ENCODE results near the gene PTP4A2. TPM values are rescaled to one million over a fixed set of nuclear protein-coding genes. Genes with fewer than 3 reads are reported as not detected.
A peak's percentile ranks its signal among the peaks of the same experiment; 100 is the strongest.

PTP4A2 gene
- total and polyA plus RNA-seq, 2 of the 13 experiments (the other 11 are each of a cell fraction or from before 2014, with no cell fraction given), result 173 to 225 TPM

- Histone ChIP-seq H3K36me3 (replicated peaks in 1 of 2; ENCODE audit: control insufficient read depth in 1 of 2, insufficient read depth in 2 of 2, low read length in 2 of 2) (no peaks in the 10 kb centered on the region), H3K79me2 (ENCODE audit: insufficient read depth, low read length) (peaks cover 74% of the 10 kb centered on the region), H2AFZ (ENCODE audit: low read length) (no peak overlapping the region), H3K4me2 (ENCODE audit: low read depth, low read length) (peak overlapping the region; percentile 36), H3K4me1 (ENCODE audit: insufficient read depth, low read length) (peaks cover 84% of the 10 kb centered on the region), H3K9ac (ENCODE audit: insufficient read depth, low read depth, low read length) (peak overlapping the region; percentile 48; the same call in 1 of the 2 replicates), H3K27me3 (ENCODE audit: control insufficient read depth in 1 of 2, insufficient read depth in 2 of 2, low read length in 2 of 2) (no peaks in the 10 kb centered on the region; a peak in 1 of 5 replicates), H3K9me3 (ENCODE audit: low read length) (no peaks in the 10 kb centered on the region), H4K20me1 (ENCODE audit: insufficient read depth, low read length) (peaks cover 72% of the 10 kb centered on the region), H3K4me3 (replicated peaks in 1 of 3; ENCODE audit: insufficient read depth in 1 of 3, low read depth in 2 of 3, low read length in 3 of 3) (peak overlapping the region in 1 of 3 experiments; percentile 13; a peak in 2 of 6 replicates), H3K27ac (ENCODE audit: extremely low read length, insufficient read depth, low read length) (no peak overlapping the region)
- no peak for ATAC-seq
- ChIA-PET CTCF (ENCODE audit: low intra/inter-chr PET ratio, low total read pairs) (no interaction called here), POLR2A (interaction anchor here (1.0 to 1.3 kb wide), 3 partner anchors 10 to 29 kb away, joined by 3 to 4 read pairs (median 3); no protein-coding TSS in a partner anchor)
- intact Hi-C loops (cut with micrococcal nuclease; ENCODE audit: unreplicated experiment), result no loop called here
- DNase-seq (ENCODE audit: low spot score), result no peak
- FAIRE-seq, result no peak
- TF ChIP-seq, protein P1, sequence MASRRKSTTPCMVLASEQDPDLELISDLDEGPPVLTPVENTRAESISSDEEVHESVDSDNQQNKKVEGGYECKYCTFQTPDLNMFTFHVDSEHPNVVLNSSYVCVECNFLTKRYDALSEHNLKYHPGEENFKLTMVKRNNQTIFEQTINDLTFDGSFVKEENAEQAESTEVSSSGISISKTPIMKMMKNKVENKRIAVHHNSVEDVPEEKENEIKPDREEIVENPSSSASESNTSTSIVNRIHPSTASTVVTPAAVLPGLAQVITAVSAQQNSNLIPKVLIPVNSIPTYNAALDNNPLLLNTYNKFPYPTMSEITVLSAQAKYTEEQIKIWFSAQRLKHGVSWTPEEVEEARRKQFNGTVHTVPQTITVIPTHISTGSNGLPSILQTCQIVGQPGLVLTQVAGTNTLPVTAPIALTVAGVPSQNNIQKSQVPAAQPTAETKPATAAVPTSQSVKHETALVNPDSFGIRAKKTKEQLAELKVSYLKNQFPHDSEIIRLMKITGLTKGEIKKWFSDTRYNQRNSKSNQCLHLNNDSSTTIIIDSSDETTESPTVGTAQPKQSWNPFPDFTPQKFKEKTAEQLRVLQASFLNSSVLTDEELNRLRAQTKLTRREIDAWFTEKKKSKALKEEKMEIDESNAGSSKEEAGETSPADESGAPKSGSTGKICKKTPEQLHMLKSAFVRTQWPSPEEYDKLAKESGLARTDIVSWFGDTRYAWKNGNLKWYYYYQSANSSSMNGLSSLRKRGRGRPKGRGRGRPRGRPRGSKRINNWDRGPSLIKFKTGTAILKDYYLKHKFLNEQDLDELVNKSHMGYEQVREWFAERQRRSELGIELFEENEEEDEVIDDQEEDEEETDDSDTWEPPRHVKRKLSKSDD (CRISPR knock-in tag; IDR thresholded peaks at IDR 0.05; ENCODE audit: low read depth), result no peak
- TF ChIP-seq ZFP1 (CRISPR knock-in tag; IDR thresholded peaks at IDR 0.05), result no peak
- no peak for TF ChIP-seq RELA (CRISPR knock-in tag; IDR thresholded peaks at IDR 0.05)
- TF ChIP-seq, protein P2, sequence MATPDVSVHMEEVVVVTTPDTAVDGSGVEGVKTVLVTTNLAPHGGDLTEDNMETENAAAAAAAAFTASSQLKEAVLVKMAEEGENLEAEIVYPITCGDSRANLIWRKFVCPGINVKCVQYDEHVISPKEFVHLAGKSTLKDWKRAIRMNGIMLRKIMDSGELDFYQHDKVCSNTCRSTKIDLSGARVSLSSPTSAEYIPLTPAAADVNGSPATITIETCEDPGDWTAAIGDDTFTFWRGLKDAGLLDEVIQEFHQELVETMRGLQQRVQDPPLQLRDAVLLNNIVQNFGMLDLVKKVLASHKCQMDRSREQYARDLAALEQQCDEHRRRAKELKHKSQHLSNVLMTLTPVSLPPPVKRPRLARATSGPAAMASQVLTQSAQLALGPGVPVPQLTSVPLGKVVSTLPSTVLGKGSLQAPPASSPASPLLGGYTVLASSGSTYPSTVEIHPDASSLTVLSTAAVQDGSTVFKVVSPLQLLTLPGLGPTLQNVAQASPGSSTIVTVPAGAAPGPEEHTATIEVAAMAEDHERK (CRISPR knock-in tag; IDR thresholded peaks at IDR 0.05; ENCODE audit: low read depth), result no peak
- no peak for TF ChIP-seq MEIS2 (CRISPR knock-in tag; IDR thresholded peaks at IDR 0.05)
- no peak for TF ChIP-seq ZNF441 (CRISPR knock-in tag; IDR thresholded peaks at IDR 0.05; ENCODE audit: borderline replicate concordance)
- no peak for TF ChIP-seq SNAPC5 (CRISPR knock-in tag; IDR thresholded peaks at IDR 0.05; ENCODE audit: borderline replicate concordance)
- TF ChIP-seq MAFF (IDR thresholded peaks at IDR 0.05; ENCODE audit: low read depth, low read length), result no peak
- TF ChIP-seq, protein P3, sequence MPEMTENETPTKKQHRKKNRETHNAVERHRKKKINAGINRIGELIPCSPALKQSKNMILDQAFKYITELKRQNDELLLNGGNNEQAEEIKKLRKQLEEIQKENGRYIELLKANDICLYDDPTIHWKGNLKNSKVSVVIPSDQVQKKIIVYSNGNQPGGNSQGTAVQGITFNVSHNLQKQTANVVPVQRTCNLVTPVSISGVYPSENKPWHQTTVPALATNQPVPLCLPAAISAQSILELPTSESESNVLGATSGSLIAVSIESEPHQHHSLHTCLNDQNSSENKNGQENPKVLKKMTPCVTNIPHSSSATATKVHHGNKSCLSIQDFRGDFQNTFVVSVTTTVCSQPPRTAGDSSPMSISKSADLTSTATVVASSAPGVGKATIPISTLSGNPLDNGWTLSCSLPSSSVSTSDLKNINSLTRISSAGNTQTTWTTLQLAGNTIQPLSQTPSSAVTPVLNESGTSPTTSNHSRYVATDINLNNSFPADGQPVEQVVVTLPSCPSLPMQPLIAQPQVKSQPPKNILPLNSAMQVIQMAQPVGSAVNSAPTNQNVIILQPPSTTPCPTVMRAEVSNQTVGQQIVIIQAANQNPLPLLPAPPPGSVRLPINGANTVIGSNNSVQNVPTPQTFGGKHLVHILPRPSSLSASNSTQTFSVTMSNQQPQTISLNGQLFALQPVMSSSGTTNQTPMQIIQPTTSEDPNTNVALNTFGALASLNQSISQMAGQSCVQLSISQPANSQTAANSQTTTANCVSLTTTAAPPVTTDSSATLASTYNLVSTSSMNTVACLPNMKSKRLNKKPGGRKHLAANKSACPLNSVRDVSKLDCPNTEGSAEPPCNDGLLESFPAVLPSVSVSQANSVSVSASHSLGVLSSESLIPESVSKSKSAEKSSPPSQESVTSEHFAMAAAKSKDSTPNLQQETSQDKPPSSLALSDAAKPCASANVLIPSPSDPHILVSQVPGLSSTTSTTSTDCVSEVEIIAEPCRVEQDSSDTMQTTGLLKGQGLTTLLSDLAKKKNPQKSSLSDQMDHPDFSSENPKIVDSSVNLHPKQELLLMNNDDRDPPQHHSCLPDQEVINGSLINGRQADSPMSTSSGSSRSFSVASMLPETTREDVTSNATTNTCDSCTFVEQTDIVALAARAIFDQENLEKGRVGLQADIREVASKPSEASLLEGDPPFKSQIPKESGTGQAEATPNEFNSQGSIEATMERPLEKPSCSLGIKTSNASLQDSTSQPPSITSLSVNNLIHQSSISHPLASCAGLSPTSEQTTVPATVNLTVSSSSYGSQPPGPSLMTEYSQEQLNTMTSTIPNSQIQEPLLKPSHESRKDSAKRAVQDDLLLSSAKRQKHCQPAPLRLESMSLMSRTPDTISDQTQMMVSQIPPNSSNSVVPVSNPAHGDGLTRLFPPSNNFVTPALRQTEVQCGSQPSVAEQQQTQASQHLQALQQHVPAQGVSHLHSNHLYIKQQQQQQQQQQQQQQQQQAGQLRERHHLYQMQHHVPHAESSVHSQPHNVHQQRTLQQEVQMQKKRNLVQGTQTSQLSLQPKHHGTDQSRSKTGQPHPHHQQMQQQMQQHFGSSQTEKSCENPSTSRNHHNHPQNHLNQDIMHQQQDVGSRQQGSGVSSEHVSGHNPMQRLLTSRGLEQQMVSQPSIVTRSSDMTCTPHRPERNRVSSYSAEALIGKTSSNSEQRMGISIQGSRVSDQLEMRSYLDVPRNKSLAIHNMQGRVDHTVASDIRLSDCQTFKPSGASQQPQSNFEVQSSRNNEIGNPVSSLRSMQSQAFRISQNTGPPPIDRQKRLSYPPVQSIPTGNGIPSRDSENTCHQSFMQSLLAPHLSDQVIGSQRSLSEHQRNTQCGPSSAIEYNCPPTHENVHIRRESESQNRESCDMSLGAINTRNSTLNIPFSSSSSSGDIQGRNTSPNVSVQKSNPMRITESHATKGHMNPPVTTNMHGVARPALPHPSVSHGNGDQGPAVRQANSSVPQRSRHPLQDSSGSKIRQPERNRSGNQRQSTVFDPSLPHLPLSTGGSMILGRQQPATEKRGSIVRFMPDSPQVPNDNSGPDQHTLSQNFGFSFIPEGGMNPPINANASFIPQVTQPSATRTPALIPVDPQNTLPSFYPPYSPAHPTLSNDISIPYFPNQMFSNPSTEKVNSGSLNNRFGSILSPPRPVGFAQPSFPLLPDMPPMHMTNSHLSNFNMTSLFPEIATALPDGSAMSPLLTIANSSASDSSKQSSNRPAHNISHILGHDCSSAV (CRISPR knock-in tag; IDR thresholded peaks at IDR 0.05; ENCODE audit: borderline replicate concordance), result no peak
- BruUV-seq (replicated peaks), result TSS peak; percentile 37
- in situ Hi-C loops (cut with HindIII; ENCODE audit: extremely low pct_ligation_motif_present, low pct_unique_long_range_greater_than_20kb), result no loop called here
- WGBS (ENCODE audit: low lambda C conversion rate), result 49% methylated on average over 8 of the region's 8 CpGs
These were observed 3.2 kb downstream of the PTP4A2 start for GRCh38 chr1:31934706-31935629.

Data from HepG2 (cell line).